ENCODE results near the gene DACH1. TPM values are rescaled to one million over a fixed set of nuclear protein-coding genes. Genes with fewer than 3 reads are reported as not detected.

Gene DACH1
- total and polyA plus RNA-seq, 12 donors, result 1.2 to 5.2 (median 2.6) TPM

DNA sequence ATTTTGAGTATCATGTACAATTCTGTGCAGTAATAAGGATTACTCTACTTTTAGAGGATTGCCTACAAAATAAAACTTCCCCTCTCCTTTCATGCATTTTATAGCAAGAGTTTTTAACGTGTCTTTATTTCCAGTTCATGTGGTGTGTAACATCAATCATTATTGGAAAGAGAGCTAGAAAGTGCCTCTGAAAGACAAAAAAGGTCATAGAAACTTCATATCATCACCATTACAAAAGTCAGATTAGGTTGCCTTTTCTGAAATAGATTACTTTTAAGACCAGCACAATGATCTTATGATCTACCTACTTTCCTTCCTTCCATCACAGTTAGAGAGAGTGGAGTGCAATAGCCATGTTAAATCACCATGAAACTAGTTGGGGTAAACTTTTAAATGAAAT is 12.6 kb downstream of the DACH1 start:
- Histone ChIP-seq H3K27ac (no peak overlapping the region), H3K9me3 (no peaks in the 10 kb centered on the region), H3K4me1 (peaks cover 0 to 9% (median 0%) of the 10 kb centered on the region in 9 donors), H3K36me3 (no peaks in the 10 kb centered on the region), H3K27me3 (no peaks in the 10 kb centered on the region), H3K4me3 (no peak overlapping the region)
- TF ChIP-seq, protein P1, sequence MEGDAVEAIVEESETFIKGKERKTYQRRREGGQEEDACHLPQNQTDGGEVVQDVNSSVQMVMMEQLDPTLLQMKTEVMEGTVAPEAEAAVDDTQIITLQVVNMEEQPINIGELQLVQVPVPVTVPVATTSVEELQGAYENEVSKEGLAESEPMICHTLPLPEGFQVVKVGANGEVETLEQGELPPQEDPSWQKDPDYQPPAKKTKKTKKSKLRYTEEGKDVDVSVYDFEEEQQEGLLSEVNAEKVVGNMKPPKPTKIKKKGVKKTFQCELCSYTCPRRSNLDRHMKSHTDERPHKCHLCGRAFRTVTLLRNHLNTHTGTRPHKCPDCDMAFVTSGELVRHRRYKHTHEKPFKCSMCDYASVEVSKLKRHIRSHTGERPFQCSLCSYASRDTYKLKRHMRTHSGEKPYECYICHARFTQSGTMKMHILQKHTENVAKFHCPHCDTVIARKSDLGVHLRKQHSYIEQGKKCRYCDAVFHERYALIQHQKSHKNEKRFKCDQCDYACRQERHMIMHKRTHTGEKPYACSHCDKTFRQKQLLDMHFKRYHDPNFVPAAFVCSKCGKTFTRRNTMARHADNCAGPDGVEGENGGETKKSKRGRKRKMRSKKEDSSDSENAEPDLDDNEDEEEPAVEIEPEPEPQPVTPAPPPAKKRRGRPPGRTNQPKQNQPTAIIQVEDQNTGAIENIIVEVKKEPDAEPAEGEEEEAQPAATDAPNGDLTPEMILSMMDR (IDR thresholded peaks at IDR 0.05), result no peak
- WGBS, 2 donors, result 87 to 88% methylated on average over 1 of the region's 1 CpG
- DNase-seq, result no peak
- ATAC-seq, result no peak
- intact Hi-C loops (cut with DNase I), result loop anchor here in 1 of 10 donors (10.0 kb wide), 1 partner anchor 50 kb away; no protein-coding TSS in a partner anchor

DNA sequence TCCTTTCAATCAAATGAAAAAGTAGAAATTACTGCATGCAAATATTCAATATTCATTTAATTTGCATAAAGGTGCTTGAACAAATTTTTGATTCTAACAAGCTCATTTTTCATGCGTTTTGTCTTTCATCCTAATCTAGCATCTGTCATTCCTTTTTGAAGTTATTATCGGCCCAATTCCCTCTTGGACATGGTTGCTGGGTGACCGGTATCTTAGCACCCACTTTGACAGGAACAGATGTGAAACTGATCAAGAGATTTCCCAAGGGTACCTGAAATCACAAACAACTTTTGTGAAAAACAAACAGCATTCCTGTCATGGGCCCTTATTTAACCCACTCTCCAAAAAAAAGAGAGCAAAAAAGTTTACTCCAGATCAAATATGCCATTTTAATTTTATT is 13.3 kb downstream of the DACH1 start:
- 58 to 66% methylated on average over 3 of the region's 3 CpGs for WGBS, 2 donors
- Histone ChIP-seq H3K9me3 (no peaks in the 10 kb centered on the region), H3K4me1 (peaks cover 0 to 7% (median 0%) of the 10 kb centered on the region in 9 donors), H3K36me3 (no peaks in the 10 kb centered on the region), H3K4me3 (no peak overlapping the region), H3K27me3 (no peaks in the 10 kb centered on the region), H3K27ac (no peak overlapping the region)
- intact Hi-C loops (cut with DNase I), result loop anchor here in 1 of 10 donors (10.0 kb wide), 1 partner anchor 49 kb away; no protein-coding TSS in a partner anchor
- ATAC-seq, result no peak
- DNase-seq, result no peak
- TF ChIP-seq, protein P1 (IDR thresholded peaks at IDR 0.05), result no peak

- TF ChIP-seq, protein P1 (IDR thresholded peaks at IDR 0.05), result no peak
- Histone ChIP-seq H3K27me3 (no peaks in the 10 kb centered on the region), H3K4me3 (no peak overlapping the region), H3K27ac (no peak overlapping the region), H3K4me1 (peaks cover 0 to 7% (median 0%) of the 10 kb centered on the region in 9 donors), H3K36me3 (no peaks in the 10 kb centered on the region), H3K9me3 (no peaks in the 10 kb centered on the region)
- intact Hi-C loops (cut with DNase I), result loop anchor here in 1 of 10 donors (10.0 kb wide), 1 partner anchor 48 kb away; no protein-coding TSS in a partner anchor
- WGBS, 2 donors, result 91 to 93% methylated on average over 2 of the region's 2 CpGs
- no peak for ATAC-seq
- no peak for DNase-seq
Observed at GRCh38 chr13:71852736-71853135, 14.3 kb downstream of the DACH1 start.

DNA sequence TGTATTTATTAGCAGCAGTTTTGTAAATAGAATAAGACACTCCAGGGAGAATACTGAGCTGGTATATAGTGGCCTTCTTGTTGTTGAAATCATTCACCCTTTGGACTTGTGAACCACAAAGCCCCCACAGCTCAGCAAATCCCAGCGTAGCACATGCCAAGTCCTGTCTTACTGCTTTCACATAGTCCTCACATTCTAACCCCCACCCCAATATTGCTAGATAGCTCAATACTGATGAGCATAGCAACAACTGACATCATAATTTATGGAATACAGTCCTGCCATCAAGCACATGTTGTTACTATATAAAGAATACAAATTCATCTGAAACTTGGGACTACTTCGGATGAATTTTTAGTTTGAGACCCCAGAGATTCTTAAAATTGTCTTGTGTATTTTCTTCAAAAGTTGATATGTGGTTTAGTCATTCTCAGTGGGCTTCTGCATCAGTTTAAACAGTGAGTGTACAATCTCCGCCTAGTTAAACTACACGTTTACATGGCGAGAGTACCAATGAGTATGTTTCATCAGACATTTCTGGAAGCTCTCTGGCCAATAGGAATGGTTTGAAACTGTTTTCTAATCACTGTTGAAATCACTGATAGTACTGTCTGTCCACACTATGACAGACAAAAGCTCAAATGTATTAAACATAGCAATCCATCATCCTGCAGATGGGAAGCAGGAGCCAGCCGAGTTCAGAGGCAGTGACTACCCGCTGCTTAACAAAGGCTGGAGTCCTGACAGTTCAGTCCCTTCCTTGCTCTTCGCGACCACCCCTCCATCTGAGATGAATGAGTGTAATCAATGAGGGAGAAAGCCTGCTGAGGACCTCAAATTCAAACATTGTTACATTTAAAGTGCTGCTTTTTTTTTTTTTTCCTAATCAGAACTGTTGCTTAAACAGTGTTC is 15.2 kb downstream of the DACH1 start:
- ATAC-seq, result no peak
- Histone ChIP-seq H3K27me3 (no peaks in the 10 kb centered on the region), H3K4me3 (no peak overlapping the region), H3K4me1 (peaks cover 0 to 7% (median 0%) of the 10 kb centered on the region in 9 donors), H3K9me3 (no peaks in the 10 kb centered on the region), H3K27ac (no peak overlapping the region), H3K36me3 (no peaks in the 10 kb centered on the region)
- TF ChIP-seq, protein P1 (IDR thresholded peaks at IDR 0.05), result no peak
- WGBS, 2 donors, result 88% methylated on average over 9 of the region's 9 CpGs
- intact Hi-C loops (cut with DNase I), result loop anchor here in 1 of 10 donors (10.0 kb wide), 1 partner anchor 47 kb away; no protein-coding TSS in a partner anchor
- DNase-seq, result no peak

Measured in heart right ventricle (tissue), 16 donors.